GM21447 (cell line): ENCODE measurements around the gene ADGRG4.
"Not testable (repeated sequence)": the region's sequence is repeated elsewhere in the genome, so short reads cannot be mapped to it uniquely, and the experiment has no call there.

ENCODE experiments used
- ATAC-seq: cut with Tn5 transposase; IDR thresholded peaks from one replicate; pipeline ENCODE4 v1.9.1; 2021; ENCODE audit not compliant: unreplicated experiment

The ADGRG4 gene

GRCh38 chrX:136386173-136386572 is 85.4 kb downstream of the ADGRG4 start:
- ATAC-seq: no peak

GRCh38 chrX:136386826-136387225 is 86.1 kb downstream of the ADGRG4 start:
- ATAC-seq: no peak

- ATAC-seq: no peak
Observed at GRCh38 chrX:136387951-136388502, 87.3 kb downstream of the ADGRG4 start.

- ATAC-seq: no peak
Observed at GRCh38 chrX:136390921-136391320, 90.2 kb downstream of the ADGRG4 start.

DNA sequence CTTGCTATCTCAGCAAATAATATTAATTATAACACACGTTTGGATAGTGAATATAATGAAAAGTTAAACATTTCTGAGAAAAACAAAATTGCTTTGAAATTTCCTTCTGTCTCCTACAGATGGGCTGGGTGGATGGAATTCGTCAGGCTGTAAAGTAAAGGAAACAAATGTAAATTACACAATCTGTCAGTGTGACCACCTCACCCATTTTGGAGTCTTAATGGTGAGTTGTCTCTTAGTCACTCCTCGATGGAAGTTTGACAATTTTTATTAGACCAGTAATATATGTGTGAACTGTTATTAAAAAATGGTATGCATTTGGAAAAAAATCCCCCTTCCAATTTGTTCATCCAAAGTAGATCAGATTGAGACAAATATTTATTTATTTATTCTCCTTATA is 94.5 kb downstream of the ADGRG4 start:
- no peak for ATAC-seq

DNA sequence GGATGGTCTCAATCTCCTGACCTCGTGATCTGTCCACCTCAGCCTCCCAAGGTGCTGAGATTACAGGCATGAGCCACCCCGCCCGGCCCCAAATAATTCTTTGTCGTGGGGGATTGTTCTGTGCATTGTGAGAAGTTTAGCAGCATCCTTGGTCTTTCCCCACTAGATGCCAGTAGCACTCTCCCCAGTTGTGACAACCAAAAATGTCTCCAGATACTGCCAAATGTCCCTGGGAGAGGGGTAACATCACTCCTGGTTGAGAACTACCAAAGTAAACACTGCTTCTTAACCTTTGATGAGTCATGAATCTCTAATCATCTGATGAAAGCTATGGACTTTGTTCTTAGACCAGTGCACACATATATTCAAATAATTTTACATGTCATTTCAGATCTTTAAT is 96.2 kb downstream of the ADGRG4 start:
- no peak for ATAC-seq

GRCh38 chrX:136405126-136405525 is 104.4 kb downstream of the ADGRG4 start:
- ATAC-seq: no peak

GRCh38 chrX:136417806-136418205 is 117.0 kb downstream of the ADGRG4 start:
- no peak for ATAC-seq

GRCh38 chrX:136421338-136421737 is 120.6 kb downstream of the ADGRG4 start:
- ATAC-seq: no peak

DNA sequence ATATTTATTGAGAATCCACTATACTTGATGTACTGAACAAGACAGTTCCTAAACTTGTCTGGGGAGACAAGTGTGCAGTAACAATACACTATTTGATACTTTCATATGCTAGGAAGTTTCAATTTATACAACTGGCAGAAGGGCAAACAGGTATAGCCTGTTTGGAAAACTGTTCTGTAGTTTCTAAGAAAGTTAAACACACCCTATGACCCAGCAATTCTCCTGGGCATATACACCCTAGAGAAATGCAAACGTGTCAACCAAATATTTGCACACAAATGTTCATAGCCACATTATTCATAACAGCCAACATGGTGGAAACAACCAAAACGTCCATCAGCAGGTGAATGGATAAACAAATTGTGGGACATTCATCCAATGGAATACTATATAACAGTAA is 123.0 kb downstream of the ADGRG4 start:
- no peak for ATAC-seq

- ATAC-seq: no peak
Observed at GRCh38 chrX:136425996-136426395, 125.2 kb downstream of the ADGRG4 start.

DNA sequence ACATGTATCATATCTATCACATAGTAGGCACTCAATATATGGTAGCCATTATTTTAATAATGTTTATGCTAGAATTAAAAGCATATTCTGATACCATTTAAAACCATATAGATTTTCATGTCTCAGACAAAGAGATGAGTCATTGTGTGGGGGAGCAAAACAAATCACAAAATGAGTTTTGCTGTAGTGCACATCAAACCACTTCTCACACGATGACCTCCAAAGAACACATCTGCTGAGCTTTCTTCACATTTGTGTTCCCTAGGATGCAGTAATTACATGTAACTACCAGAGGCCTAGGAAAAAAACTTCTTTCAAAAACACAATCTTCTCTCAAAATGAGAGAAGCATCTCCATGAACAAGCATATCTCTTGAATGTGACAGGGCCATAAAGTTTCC is 130.9 kb downstream of the ADGRG4 start:
- ATAC-seq: no peak

DNA sequence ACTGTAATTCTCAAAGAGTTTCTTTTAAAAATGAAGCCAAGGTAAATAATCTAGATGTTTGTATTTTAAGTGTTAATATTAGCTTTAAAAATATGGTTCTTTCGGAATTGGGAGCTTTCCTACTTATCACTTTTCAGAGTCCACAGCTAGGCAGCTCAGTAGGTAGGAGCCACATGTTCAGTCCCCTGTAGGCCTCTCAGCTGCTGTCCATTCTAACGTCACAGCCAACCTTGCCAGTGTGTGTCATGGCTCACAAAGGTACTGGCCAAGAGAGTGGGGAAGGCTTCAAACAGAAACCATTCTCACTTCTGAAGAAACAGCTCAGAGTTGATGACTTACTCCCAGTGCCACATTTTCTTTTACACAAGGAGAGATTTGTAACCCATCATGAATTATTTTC is 137.0 kb downstream of the ADGRG4 start:
- no peak for ATAC-seq

DNA sequence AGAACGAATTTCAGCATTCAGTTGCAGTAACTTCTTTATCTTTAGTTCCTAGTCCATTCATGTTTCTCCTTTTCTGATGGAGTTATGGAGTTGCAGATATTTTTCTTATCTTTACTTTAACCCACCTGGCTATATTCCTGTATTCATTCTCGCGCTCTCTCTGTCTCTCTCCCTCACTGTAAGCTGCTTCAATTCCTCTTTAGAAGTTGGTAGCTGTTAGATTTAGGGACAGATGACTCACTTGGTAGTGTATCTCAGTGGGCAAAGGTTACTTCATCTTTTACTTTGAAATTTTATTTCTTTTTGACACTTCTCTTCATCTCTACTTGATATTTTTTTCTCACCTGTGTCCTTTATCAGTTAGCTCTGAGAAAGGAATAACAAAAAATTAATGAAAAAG is 137.4 kb downstream of the ADGRG4 start:
- ATAC-seq: no peak

DNA sequence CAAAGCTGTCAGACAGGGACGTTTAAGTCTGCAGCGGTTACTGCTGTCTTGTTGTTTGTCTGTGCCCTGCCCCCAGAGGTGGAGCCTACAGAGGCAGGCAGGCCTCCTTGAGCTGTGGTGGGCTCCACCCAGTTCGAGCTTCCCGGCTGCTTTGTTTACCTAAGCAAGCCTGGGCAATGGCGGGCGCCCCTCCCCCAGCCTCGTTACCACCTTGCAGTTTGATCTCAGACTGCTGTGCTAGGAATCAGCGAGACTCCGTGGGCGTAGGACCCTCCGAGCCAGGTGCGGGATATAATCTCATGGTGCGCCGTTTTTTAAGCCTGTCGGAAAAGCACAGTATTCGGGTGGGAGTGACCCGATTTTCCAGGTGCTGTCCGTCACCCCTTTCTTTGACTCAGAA is 144.9 kb downstream of the ADGRG4 start:
- not testable (repeated sequence) for ATAC-seq

DNA sequence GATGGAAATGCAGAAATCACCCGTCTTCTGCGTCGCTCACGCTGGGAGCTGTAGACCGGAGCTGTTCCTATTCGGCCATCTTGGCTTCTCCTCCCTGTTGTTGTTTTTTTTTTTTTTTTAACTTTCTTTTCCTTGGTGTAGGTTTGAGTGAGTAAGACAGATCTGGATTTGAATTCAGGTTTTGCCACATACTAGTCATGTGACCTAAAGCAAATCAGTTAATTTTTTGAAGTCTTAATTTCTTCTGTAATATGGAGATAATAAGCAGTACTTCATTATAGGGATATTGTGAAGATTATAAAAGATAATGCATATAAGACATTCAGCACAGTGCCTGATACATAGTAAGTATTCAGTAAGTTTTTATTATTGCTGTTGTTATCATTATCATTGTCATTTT is 145.4 kb downstream of the ADGRG4 start:
- no peak for ATAC-seq

DNA sequence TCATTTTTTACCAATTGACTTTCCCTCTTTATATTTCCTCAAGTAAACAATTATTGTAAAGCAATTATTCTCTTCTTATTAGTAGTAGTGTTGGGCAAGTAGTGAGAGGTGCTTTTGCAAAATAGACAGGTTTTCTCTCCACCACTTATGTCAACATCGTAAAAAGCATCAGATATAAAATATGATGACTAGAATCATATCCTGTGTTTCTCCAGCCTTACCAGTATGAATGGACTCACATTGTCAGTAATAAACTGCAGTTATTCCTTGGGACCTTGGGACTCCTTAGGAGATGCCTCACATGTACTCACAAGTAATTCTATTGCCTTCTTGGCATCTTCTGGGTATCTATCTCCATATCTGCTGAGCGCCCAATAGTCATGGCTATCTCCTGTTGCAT is 146.5 kb downstream of the ADGRG4 start:
- ATAC-seq: no peak

DNA sequence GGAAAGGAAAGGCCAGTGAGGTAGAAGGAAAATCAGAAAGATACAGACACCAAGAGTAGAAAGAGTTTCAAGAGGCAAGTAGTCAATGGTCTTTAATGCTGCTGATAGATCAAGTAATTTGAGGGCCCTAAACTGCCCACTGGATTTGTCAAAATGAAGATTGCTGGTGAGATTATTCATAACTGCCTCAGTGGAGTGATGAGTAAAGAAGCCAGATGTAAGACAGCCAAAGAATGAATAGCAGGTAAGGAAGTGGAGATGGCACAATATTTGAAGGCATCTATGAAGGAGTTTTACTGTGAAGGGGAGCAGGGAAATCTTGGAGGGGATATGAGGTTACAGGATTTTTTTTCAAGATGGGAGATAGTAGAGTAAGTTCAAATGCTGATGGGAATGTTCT is 147.2 kb downstream of the ADGRG4 start:
- no peak for ATAC-seq

GRCh38 chrX:136450050-136450830 is 149.5 kb downstream of the ADGRG4 start:
- no peak for ATAC-seq

GRCh38 chrX:136452614-136453013 is 151.9 kb downstream of the ADGRG4 start:
- ATAC-seq: no peak

DNA sequence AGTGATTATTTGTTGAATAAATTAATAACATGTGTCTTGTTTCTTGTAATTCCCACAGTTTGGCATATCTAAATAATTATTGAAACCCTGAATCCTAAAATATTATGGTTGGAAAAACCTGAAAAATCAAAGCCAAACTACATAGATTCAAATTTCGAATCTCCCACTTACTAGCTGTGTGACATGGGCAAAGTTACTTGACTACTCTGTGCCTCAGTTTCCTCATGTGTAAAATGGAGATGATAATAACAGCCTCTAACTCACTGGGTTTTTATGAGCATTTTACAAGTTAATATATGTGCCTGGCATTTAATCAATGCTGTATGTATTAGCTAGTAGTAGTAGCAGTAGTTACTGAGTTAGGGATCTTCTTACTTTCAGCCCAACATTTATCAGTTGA is 152.4 kb downstream of the ADGRG4 start:
- no peak for ATAC-seq

DNA sequence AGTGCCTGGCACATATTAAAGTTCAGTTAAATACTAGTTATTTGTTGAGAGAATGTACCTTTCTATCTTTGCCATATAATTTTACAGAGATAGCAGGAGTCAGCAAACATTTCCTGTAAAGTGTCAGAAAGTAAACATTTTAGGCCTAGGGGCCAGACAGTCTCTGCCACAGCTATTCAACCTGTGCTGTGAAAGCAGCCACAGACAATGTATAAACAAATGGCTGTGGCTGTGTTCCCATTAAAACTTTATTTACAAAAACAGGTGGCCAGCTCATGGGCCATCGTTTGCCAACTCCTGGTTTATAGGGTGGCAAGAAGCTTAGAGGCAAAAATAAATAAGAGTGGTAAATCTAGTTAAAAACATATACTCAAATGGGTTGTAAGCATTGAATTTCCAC is 153.0 kb downstream of the ADGRG4 start:
- ATAC-seq: no peak

DNA sequence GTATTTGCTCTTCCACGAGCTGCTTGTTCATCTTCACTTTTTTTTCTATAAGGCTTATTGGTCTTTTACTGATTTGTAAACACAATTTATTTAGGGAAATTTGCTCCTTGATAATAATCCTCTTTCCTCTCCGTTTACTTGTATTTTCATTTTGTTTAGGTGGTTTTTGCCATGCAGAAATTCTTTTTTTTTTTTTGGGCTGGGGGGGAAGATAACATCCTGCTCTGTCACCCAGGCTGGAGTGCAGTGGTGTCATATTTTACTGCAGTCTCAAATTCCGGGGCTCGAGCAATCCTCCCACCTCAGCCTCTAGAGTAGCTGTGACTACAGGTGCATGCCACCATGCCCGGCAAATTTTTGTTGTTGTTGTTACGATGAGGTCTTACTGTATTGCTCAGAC is 155.4 kb downstream of the ADGRG4 start:
- no peak for ATAC-seq
